ENCODE measurements around the gene PRR33. TPM values are rescaled to one million over a fixed set of nuclear protein-coding genes. Genes with fewer than 3 reads are reported as not detected.

The PRR33 gene
- total RNA-seq, 1 donor from 2014 or later = not detected

DNA sequence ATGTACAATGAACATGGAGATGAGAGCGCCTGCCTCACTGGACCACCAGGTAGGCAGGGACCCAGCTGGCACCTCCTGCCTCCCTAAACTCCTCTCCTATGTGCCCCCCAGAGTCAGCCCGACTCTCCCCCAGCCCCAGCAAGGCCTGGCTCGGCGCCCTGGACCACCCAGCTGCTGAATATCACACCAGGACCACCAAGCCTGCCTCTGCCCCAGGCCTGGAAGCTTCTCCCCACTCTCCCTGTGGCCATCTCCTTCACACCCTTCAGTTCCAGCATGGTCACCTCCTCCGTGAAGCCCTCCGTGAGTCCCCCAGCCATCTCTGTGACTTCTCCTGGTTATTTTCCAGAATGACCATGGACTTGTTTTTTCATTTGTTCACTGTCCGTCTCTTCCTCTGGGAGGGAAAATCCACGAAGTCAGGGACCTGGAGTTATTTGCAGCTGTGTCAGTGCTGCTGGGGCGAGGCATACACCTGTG, 45.2 kb downstream of the PRR33 start:
- H3K4me1 Mint-ChIP-seq (ENCODE audit: unreplicated experiment) = peaks cover 4% of the 10 kb centered on the region
- no peak overlapping the region for H3K4me3 Mint-ChIP-seq (ENCODE audit: unreplicated experiment)
- H3K36me3 Mint-ChIP-seq (ENCODE audit: low read depth, unreplicated experiment) = no peaks in the 10 kb centered on the region
- no peaks in the 10 kb centered on the region for H3K9me3 Mint-ChIP-seq (ENCODE audit: unreplicated experiment)
- H3K27ac Mint-ChIP-seq (ENCODE audit: unreplicated experiment) = no peak overlapping the region
- TF ChIP-seq, protein P1, sequence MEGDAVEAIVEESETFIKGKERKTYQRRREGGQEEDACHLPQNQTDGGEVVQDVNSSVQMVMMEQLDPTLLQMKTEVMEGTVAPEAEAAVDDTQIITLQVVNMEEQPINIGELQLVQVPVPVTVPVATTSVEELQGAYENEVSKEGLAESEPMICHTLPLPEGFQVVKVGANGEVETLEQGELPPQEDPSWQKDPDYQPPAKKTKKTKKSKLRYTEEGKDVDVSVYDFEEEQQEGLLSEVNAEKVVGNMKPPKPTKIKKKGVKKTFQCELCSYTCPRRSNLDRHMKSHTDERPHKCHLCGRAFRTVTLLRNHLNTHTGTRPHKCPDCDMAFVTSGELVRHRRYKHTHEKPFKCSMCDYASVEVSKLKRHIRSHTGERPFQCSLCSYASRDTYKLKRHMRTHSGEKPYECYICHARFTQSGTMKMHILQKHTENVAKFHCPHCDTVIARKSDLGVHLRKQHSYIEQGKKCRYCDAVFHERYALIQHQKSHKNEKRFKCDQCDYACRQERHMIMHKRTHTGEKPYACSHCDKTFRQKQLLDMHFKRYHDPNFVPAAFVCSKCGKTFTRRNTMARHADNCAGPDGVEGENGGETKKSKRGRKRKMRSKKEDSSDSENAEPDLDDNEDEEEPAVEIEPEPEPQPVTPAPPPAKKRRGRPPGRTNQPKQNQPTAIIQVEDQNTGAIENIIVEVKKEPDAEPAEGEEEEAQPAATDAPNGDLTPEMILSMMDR (IDR thresholded peaks at IDR 0.05; ENCODE audit: unreplicated experiment) = no peak
- DNase-seq (ENCODE audit: low spot score) = no peak
- peaks cover 19% of the 10 kb centered on the region for H3K27me3 Mint-ChIP-seq (ENCODE audit: unreplicated experiment)

DNA sequence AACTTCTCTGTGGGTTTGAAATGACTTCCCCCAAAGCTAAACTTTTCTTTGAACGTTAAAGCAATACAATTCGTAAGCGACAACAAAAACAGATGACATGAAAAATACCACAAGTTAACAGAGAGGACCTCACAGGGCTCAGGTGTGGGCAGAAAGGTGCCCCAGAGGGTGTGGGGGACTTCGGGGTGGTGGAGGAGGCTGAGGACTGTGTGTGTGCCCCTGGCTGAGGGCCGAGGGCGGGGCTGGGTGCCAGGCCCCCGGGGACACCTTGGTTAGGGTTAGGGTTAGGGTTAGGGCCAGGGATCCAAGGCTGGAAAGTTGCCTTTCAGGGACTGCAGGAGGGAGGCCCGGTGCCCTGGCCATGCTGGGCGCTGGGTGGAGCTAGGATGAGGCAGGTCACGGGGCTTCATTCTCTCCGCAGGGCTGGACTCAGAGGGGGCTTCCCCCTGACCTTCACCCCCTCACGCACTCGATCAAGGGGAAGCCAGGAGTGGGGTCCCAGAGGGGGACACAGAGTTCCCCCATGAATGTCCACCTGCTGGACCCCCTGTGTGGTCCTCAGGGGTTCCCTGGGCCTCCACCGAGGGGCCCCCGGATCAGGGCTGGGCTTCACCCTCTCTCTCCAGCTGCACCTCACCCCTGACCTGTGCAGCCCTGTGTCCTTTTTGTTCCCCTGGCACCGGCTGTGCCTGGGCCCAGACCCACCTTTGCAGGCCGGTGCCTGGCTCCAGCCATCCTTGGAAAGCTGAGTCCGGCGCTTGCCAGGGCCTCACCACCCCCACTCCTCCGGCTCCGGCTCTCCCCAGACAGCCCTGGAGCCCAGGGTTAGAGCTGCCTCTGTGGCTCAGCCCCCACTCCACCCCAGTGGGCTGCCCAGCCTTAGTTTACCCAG, 45.9 kb downstream of the PRR33 start:
- H3K27me3 Mint-ChIP-seq (ENCODE audit: unreplicated experiment) = peaks cover 19% of the 10 kb centered on the region
- no peaks in the 10 kb centered on the region for H3K9me3 Mint-ChIP-seq (ENCODE audit: unreplicated experiment)
- no peak overlapping the region for H3K27ac Mint-ChIP-seq (ENCODE audit: unreplicated experiment)
- H3K4me1 Mint-ChIP-seq (ENCODE audit: unreplicated experiment) = peaks cover 4% of the 10 kb centered on the region
- TF ChIP-seq, protein P1 (IDR thresholded peaks at IDR 0.05; ENCODE audit: unreplicated experiment) = no peak
- DNase-seq (ENCODE audit: low spot score) = no peak
- no peaks in the 10 kb centered on the region for H3K36me3 Mint-ChIP-seq (ENCODE audit: low read depth, unreplicated experiment)
- no peak overlapping the region for H3K4me3 Mint-ChIP-seq (ENCODE audit: unreplicated experiment)

DNA sequence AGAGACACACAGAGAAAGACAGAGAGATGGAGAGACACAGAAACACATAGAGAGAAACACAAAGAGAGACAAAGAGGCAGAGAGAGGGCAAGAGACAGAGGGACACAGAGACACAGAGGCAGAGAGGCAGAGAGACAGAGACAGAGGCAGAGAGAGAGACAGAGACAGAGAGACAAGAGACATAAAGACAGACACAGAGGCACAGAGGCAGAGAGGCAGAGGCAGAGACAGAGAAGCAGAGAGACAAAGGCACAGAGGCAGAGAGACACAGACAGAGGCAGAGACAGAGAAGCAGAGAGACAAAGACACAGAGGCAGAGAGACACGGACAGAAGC, 46.6 kb downstream of the PRR33 start:
- no peak for DNase-seq (ENCODE audit: low spot score)
- TF ChIP-seq, protein P1 (IDR thresholded peaks at IDR 0.05; ENCODE audit: unreplicated experiment) = no peak
- Mint-ChIP-seq H3K36me3 (ENCODE audit: low read depth, unreplicated experiment) (no peaks in the 10 kb centered on the region), H3K4me3 (ENCODE audit: unreplicated experiment) (no peak overlapping the region), H3K27me3 (ENCODE audit: unreplicated experiment) (peaks cover 16% of the 10 kb centered on the region), H3K27ac (ENCODE audit: unreplicated experiment) (no peak overlapping the region), H3K9me3 (ENCODE audit: unreplicated experiment) (no peaks in the 10 kb centered on the region), H3K4me1 (ENCODE audit: unreplicated experiment) (peaks cover 4% of the 10 kb centered on the region)

DNA sequence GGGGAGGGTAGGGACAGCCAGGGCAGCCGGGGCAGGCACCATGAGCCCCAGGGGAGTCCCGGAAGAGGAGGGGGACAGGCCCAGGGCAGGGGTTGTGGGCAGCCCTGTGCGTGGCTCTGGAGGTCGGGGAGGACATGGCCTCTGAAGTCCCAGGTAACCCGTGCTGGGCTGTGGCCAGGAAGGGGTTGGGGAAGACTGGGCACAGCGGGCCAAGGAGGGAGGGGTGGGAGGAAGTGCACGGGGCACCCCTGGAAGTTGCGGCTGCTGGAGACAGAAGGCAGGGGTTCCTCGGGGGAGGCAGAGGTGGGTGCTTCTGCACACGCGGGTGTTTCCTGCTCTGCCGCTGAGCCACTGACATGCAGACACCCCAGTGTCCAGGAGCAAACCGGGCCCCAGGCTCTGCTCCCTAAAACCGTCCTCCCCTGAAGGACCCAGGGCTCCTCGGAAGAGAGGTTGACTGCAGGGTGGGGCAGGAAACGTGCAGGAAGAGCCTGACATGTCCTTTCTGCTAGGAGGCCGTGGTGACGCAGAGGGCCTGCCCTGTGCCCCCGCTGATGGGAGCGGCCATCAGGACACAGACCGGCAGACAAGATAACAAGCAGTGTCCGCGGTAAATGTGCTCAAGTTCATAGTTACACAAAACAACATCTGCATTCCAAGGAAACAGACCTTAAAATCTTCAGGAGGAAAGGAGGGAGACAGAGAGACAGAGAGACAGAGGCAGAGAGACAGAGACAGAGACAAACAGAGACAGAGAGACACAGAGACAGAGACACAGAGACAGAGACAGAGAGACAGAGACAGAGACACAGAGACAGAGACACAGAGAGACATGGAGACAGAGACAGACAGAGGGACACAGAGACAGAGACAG, 47.2 kb downstream of the PRR33 start:
- Mint-ChIP-seq H3K27me3 (ENCODE audit: unreplicated experiment) (peaks cover 16% of the 10 kb centered on the region), H3K27ac (ENCODE audit: unreplicated experiment) (peak overlapping the region; percentile 20), H3K4me1 (ENCODE audit: unreplicated experiment) (peaks cover 4% of the 10 kb centered on the region), H3K9me3 (ENCODE audit: unreplicated experiment) (no peaks in the 10 kb centered on the region), H3K36me3 (ENCODE audit: low read depth, unreplicated experiment) (no peaks in the 10 kb centered on the region), H3K4me3 (ENCODE audit: unreplicated experiment) (no peak overlapping the region)
- TF ChIP-seq, protein P1 (IDR thresholded peaks at IDR 0.05; ENCODE audit: unreplicated experiment) = no peak
- DNase-seq (ENCODE audit: low spot score) = no peak

All from endothelial cell (in vitro differentiated cells).